Measurements from ENCODE around the gene BUD31. TPM values are rescaled to one million over a fixed set of nuclear protein-coding genes. Genes with fewer than 3 reads are reported as not detected.

Gene BUD31
- total RNA-seq, 2 experiments from 2014 or later, result 147 to 153 TPM

DNA sequence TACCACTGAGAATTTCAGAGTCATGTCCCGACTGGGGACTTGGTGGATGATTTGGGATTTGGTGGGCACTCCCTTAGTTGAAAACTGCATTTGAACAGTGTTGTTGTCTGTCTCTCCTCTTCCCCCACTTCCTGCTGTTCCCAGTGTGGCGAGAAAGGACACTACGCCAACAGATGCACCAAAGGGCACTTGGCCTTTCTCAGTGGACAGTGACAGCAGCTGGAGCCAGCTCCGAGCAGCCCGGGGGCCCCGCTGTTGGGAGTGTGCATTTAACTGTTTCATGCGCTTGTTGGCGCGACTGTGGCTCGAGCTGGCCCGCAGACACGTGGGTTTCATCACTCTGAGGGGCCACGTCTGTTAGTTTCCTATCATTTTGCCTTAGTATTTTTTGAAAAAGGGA lies 47.5 kb downstream of the BUD31 start:
- intact Hi-C loops (cut with DNase I, micrococcal nuclease), result no loop called here
- no peak for TF ChIP-seq CTCF (IDR thresholded peaks at IDR 0.05)
- CTCF ChIA-PET, result no interaction called here
- POLR2A ChIA-PET, result no interaction called here
- Mint-ChIP-seq H3K36me3 (ENCODE audit: low read depth) (peaks cover 73% of the 10 kb centered on the region), H3K27ac (peak overlapping the region; percentile 63), H3K27me3 (no peaks in the 10 kb centered on the region), H3K4me3 (no peak overlapping the region), H3K4me1 (ENCODE audit: low read depth) (peaks cover 24% of the 10 kb centered on the region), H3K9me3 (no peaks in the 10 kb centered on the region)
- Histone ChIP-seq H3K27ac (ENCODE audit: low read depth in 1 of 2, low read length in 2 of 2) (no peak overlapping the region), H3K27me3 (ENCODE audit: control insufficient read depth in 1 of 2, insufficient read depth in 2 of 2, low read length in 2 of 2) (no peaks in the 10 kb centered on the region), H3K4me1 (ENCODE audit: insufficient read depth, low read length) (peaks cover 11% of the 10 kb centered on the region), H3K9me3 (ENCODE audit: control insufficient read depth in 1 of 2, insufficient read depth in 1 of 2, low read length in 2 of 2) (no peaks in the 10 kb centered on the region), H3K36me3 (ENCODE audit: insufficient read depth, low read length) (peaks cover 73% of the 10 kb centered on the region), H3K4me3 (ENCODE audit: low read length) (no peak overlapping the region)
- no peak for DNase-seq
- ATAC-seq (ENCODE audit: poor library complexity), result no peak

DNA sequence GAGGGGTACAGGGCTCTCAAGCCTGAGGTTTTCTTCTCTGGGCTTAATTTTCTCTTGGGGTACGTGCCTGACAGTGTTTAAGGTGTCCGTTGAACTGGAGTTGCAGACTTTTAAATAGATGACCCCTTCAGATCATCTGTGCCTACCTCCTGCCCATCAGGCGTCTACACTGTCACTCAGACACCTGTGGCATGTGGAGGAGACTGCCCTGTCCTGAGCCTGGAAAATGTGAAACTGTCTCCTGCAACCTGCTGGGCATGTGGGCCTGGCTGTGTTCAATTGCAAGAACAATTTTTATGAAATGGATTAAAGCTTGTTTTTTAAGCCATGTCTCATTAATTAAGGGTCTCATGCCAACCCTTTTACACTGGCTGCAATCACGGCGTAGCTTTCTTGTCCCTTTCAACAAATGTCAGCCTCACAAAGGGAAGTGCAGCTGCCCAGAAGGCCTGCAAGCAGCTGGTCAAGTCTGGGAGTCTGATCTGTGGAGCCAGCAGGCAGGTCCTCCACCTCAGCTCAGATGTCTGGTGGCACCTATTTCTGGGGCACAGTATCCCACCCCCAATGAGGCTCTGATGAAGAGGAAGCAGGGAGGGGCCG lies 48.4 kb downstream of the BUD31 start:
- no peaks in the 10 kb centered on the region for H3K27me3 Mint-ChIP-seq
- H3K9me3 Mint-ChIP-seq, result no peaks in the 10 kb centered on the region
- no peak overlapping the region for H3K4me3 Mint-ChIP-seq
- no peak for ATAC-seq (ENCODE audit: poor library complexity)
- DNase-seq, result no peak
- H3K27me3 ChIP-seq (ENCODE audit: control insufficient read depth in 1 of 2, insufficient read depth in 2 of 2, low read length in 2 of 2), result no peaks in the 10 kb centered on the region
- H3K4me3 ChIP-seq (ENCODE audit: low read length), result no peak overlapping the region
- peaks cover 69% of the 10 kb centered on the region for H3K36me3 ChIP-seq (ENCODE audit: insufficient read depth, low read length)
- ChIA-PET CTCF (no interaction called here), POLR2A (interaction anchor here (0.8 kb wide), 1 partner anchor 15 kb away, joined by 3 read pairs; no protein-coding TSS in a partner anchor)
- TF ChIP-seq CTCF (IDR thresholded peaks at IDR 0.05), result no peak
- no peak overlapping the region for H3K27ac Mint-ChIP-seq
- peaks cover 25% of the 10 kb centered on the region for H3K4me1 Mint-ChIP-seq (ENCODE audit: low read depth)
- intact Hi-C loops (cut with DNase I, micrococcal nuclease), result no loop called here
- H3K9me3 ChIP-seq (ENCODE audit: control insufficient read depth in 1 of 2, insufficient read depth in 1 of 2, low read length in 2 of 2), result no peaks in the 10 kb centered on the region
- H3K4me1 ChIP-seq (ENCODE audit: insufficient read depth, low read length), result peaks cover 17% of the 10 kb centered on the region
- H3K36me3 Mint-ChIP-seq (ENCODE audit: low read depth), result peaks cover 71% of the 10 kb centered on the region
- H3K27ac ChIP-seq (ENCODE audit: low read depth in 1 of 2, low read length in 2 of 2), result no peak overlapping the region

- TF ChIP-seq CTCF (IDR thresholded peaks at IDR 0.05), result no peak
- Histone ChIP-seq H3K4me3 (ENCODE audit: low read length) (no peak overlapping the region), H3K36me3 (ENCODE audit: insufficient read depth, low read length) (peaks cover 65% of the 10 kb centered on the region), H3K4me1 (ENCODE audit: insufficient read depth, low read length) (peaks cover 21% of the 10 kb centered on the region), H3K27ac (ENCODE audit: low read depth in 1 of 2, low read length in 2 of 2) (no peak overlapping the region), H3K27me3 (ENCODE audit: control insufficient read depth in 1 of 2, insufficient read depth in 2 of 2, low read length in 2 of 2) (no peaks in the 10 kb centered on the region), H3K9me3 (ENCODE audit: control insufficient read depth in 1 of 2, insufficient read depth in 1 of 2, low read length in 2 of 2) (no peaks in the 10 kb centered on the region)
- CTCF ChIA-PET, result no interaction called here
- intact Hi-C loops (cut with DNase I, micrococcal nuclease), result no loop called here
- ATAC-seq (ENCODE audit: poor library complexity) (no peak), DNase-seq (no peak)
- Mint-ChIP-seq H3K4me1 (ENCODE audit: low read depth) (peaks cover 27% of the 10 kb centered on the region), H3K27ac (no peak overlapping the region), H3K4me3 (no peak overlapping the region), H3K27me3 (no peaks in the 10 kb centered on the region), H3K36me3 (ENCODE audit: low read depth) (peaks cover 66% of the 10 kb centered on the region), H3K9me3 (no peaks in the 10 kb centered on the region)
- POLR2A ChIA-PET, result interaction anchor here (0.8 kb wide), 1 partner anchor 14 kb away, joined by 3 read pairs; no protein-coding TSS in a partner anchor
Measured at GRCh38 chr7:99457650-99458493, 49.1 kb downstream of the BUD31 start.

Data from CD4-positive, alpha-beta T cell (primary cell).